ENCODE results near the gene EHBP1.

The EHBP1 gene

DNA sequence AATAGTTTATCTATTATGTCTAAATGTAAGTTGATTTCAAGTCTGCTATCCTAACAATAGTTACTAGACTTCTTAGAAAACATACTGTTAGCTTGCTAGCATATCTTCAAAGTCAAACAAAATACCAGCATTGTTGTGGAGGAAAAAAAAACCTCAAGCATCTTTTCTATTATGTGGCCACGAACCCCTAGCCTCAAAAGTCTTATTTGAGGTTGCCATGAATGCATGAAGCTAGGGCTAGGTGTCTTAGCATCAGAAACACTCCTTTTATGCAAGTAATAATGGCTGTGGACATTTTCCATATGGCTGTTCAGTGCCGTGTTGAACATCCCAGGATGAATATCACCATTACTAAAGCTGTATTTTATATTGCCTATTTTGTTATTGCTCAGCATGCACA is 258.5 kb downstream of the EHBP1 start:
- DNase-seq (ENCODE audit: low spot score): no peak

GRCh38 chr2:62964671-62965070 is 259.2 kb downstream of the EHBP1 start:
- no peak for DNase-seq (ENCODE audit: low spot score)

- no peak for DNase-seq (ENCODE audit: low spot score)
These were observed 261.5 kb downstream of the EHBP1 start for GRCh38 chr2:62966991-62967390.

- DNase-seq (ENCODE audit: low spot score): no peak
These were observed 262.7 kb downstream of the EHBP1 start for GRCh38 chr2:62968168-62968567.

DNA sequence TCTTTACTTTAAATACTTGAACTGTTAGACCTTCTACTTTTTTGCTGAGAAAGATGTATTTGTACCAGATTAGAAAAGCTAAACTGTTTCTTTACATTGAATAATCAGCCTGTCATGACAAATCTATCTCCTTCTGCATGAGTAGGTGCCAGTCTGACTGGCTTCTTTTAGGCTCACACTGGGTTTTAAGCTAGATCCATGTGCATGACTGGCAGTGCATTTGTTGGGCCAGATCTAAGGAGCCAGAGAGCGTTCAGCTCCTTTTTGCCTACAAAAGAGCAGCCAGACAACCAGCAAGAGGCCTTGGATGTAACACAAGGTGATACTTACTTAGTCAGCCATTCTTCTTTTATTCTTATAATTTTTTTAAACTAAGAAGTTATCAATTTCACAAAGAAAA is 263.2 kb downstream of the EHBP1 start:
- no peak for DNase-seq (ENCODE audit: low spot score)

DNA sequence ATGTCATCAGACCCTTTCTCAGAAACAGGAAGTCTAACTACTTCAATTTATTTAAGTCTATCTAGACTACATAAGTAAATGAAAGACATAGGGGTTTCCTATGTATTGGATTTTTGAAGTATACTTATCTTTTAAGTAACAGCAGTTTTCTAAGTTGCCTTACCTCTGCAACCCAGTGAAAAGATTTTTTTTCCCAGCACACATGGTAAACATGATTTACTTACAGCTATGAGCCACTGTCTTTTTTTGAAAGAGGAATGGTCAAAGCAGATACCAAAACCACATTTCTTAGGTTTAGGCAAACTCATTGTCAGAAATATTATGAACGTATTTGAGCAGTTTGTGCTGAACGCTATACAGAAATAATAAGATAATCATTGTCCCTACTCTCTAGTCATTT is 266.4 kb downstream of the EHBP1 start:
- DNase-seq (ENCODE audit: low spot score): no peak

DNA sequence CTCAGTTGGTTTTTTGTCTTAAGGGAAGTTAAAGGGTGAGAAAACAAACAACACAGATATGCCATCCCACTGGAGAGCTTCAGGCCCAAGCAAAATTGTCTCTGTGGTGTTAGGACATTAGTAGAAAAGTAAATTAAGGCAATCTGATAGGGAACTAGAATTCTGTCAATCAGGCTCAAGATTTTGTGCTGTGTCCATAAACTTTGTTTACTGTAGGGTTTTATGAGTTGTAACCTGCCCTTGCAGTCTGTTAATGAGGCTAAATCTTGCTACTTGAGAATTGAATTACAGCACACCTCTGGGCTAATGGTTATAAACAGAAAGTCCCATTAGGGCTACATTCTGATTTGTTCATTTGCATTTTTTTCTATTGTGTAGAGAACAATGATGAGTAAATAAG is 267.1 kb downstream of the EHBP1 start:
- DNase-seq (ENCODE audit: low spot score): no peak

DNA sequence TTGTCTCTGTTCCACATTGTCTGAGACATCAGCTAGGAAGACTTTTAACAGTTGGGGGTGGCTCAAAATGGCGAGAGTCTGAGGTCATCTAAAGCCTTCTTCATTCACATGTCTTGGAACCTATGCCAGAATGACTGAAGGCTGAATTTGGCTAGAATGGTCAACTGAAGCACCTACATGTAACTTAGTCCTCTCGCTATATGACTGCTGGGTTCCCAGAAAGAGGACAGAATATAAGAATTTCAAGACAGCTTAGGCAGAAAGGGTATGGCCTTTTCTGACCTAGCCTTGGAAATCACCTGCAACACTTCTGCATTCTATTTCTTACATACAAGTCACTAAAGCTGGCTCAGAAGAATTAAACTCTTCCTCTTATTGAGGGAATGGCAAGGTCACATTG is 269.5 kb downstream of the EHBP1 start:
- no peak for DNase-seq (ENCODE audit: low spot score)

DNA sequence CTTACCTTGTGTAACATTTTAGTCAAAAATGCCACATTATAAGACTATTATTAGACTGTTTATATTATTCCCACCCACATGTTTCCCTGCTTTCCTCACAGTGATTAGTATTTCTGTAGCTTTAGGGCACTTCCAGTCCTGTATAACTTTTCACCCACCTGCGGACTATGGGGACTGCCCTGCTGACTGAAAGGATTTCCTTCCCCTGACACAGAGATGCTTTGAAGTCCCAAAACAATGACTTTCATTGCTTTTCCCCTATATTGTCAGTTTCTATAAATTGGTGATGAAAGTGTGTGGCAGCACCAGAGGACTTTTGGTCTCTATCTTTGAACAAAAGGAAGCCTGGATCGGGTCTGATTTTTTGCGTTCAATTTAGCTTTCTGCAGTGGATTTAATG is 286.1 kb downstream of the EHBP1 start:
- no peak for DNase-seq (ENCODE audit: low spot score)

- DNase-seq (ENCODE audit: low spot score): no peak
These were observed 287.0 kb downstream of the EHBP1 start for GRCh38 chr2:62992561-62992960.

DNA sequence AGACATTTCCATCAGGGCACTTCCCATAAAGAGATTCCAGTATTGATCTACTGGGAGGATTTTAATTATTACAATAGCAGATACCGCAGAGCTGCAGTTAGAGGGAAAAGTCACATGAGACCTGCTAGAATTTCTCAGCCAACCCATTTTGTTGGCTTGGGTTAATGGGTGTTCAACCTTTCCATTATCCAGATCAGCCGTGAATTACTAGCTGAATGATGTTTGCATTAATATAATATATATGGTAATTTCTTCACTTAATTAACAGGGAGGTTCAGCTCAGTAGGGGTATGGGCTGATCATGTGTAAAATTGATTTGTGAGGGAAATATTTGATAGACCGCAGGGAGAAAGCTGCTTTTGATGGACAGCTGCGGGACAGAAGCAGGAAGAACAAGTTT is 288.7 kb downstream of the EHBP1 start:
- DNase-seq (ENCODE audit: low spot score): no peak

GRCh38 chr2:62996534-62997186 is 291.1 kb downstream of the EHBP1 start:
- DNase-seq (ENCODE audit: low spot score): no peak

GRCh38 chr2:62998949-62999348 is 293.4 kb downstream of the EHBP1 start:
- DNase-seq (ENCODE audit: low spot score): no peak

- DNase-seq (ENCODE audit: low spot score): no peak
These were observed 294.4 kb downstream of the EHBP1 start for GRCh38 chr2:62999905-63000304.

DNA sequence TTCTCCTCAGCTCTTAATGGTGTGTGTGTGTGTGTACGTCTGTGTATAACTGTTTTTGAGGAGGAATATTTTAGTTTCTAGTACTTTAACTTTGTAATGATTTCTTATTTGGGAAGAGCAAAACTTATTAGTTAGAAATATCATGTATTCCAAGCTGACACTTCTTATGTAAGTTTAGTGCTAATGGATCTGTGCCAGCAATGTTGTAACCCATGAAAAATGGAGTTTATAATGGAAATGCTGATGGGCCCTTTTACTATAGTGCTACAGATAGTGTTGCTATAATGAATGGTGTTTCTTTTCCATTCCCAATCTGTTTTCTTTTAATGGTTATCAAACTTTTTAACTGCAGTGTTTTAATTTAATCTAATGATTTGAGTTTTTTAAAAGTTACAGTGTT is 295.3 kb downstream of the EHBP1 start:
- no peak for DNase-seq (ENCODE audit: low spot score)

- no peak for DNase-seq (ENCODE audit: low spot score)
These were observed 296.1 kb downstream of the EHBP1 start for GRCh38 chr2:63001576-63001975.

DNA sequence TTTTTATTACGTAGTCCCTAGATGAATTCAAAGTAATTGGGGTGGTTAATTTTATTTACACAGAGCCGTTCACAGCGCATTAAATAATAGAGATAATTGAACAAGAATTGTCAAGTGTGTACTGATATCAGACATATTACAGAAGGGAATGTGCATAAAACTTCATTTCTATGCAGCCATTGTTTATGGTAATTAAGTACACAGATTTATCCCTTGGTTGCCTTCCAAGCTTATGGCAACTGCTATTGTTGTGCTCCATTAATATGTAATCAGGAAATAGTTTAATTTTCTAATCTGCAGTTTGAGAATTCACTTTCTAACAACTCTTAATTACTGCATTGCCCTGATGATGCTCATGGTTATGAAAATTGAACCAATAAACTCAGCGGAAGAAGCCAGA is 297.8 kb downstream of the EHBP1 start:
- no peak for DNase-seq (ENCODE audit: low spot score)

GRCh38 chr2:63007813-63008458 is 302.4 kb downstream of the EHBP1 start:
- no peak for DNase-seq (ENCODE audit: low spot score)

DNA sequence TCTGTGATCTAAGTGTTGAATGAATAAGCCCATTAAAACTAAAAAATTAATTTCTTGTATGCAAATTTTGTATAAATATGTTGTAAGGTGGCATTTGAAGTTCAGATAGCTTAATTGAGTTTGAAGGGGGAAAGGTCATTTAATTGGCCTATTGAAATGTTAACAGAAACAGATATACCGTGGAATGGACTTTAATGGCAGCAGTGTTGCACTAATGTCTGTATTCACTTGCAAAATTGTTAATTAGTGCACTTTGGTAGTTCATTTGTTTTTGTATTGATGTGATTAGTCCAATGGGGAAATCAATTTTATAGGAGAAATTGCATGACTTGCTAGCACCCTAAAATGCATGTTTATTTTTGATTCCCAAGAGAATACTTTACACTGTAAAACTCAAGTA is 303.3 kb downstream of the EHBP1 start:
- no peak for DNase-seq (ENCODE audit: low spot score)

DNA sequence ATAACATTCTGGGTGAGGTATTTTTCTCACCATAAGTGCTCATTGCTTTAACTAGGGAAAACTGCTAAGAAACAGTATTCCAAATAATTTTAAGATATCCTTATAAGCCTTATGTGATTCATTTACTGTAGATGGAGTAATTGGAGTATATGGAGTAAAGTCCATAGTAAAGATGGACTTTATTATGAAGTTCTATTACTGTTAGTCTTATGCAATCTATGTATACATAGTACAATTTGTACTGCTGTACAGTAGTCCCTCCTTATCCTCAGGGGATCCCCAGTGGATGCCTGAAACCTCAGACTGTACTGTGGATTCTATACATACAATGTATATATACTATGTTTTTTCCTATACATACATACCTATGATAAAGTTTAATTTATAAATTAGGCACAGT is 304.0 kb downstream of the EHBP1 start:
- DNase-seq (ENCODE audit: low spot score): no peak

GRCh38 chr2:63012541-63012940 is 307.0 kb downstream of the EHBP1 start:
- no peak for DNase-seq (ENCODE audit: low spot score)

DNA sequence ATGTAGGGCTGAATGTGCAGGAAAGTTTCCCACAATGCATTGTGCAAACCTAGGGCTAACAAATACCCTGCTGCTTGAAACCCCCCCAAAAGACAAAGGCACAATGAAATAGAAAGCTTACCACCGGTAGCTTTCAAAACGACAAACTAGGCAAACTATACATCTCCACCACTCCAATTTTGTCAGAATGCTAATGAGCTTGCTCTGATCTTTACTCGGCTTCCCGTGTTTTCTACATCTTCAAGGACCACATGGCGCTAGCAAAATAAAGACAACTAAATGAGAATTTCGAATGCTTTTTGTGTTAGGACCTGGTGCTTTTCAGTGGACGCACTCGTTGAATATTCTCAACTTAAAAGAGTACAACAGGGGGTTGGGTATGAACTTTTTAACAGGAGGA is 307.9 kb downstream of the EHBP1 start:
- no peak for DNase-seq (ENCODE audit: low spot score)

DNA sequence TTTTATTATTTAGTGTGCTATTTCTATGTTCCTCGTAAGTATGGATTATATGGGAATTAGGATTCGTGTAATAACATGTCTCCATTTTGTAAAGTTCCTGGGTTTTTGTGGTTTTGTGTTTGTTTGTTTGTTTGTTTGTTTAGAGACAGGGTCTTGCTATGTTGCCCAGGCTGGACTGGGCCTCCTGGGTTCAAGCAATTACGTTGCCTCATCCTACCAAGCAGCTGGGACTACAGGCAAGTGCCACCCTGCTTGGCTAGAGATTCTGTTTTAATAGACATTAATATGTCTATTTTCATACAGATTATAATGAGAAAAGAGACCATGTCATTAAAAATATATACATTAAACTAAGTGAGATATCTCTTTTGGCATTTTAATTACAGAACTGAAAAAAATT is 309.9 kb downstream of the EHBP1 start:
- DNase-seq (ENCODE audit: low spot score): no peak

- DNase-seq (ENCODE audit: low spot score): no peak
These were observed 312.9 kb downstream of the EHBP1 start for GRCh38 chr2:63018439-63018838.
